Right ventricle myocardium inferior (tissue), 1 donor: ENCODE measurements around the gene SMIM35. TPM values are rescaled to one million over a fixed set of nuclear protein-coding genes. Genes with fewer than 3 reads are reported as not detected.

Experiments used
- total RNA-seq: library from RNA; stranded (reverse); fragmentation: NEBNext Ultra II Directional; extraction: Animal tissue kit (Norgen Biotek cat#: 25700); gene quantifications from one replicate; pipeline ENCODE4 v1.2.1, GENCODE V29; 2021
- donor health status: DM: no; HTN: yes; CAD: no; lungs with severe emphysema.

Gene SMIM35
- total RNA-seq, 1 donor from 2014 or later: not detected

Other genes with a start within 250 kb of the SMIM35 start
- 41.2 TPM for gene FXYD6, start 210.3 kb downstream of the SMIM35 start, total RNA-seq
- gene TMPRSS13, start 157.6 kb downstream of the SMIM35 start, total RNA-seq: not detected
- 7.2 TPM for gene IL10RA, start 100.6 kb downstream of the SMIM35 start, total RNA-seq
- gene TMPRSS4, start 9.9 kb downstream of the SMIM35 start, total RNA-seq: not detected
- gene SCN4B, start 65.9 kb upstream of the SMIM35 start, total RNA-seq: 12.6 TPM
- 18.3 TPM for gene SCN2B, start 89.7 kb upstream of the SMIM35 start, total RNA-seq
- gene JAML, start 138.0 kb upstream of the SMIM35 start, total RNA-seq: 3.3 TPM
- 2.2 TPM for gene MPZL3, start 165.4 kb upstream of the SMIM35 start, total RNA-seq
- 11.4 TPM for gene MPZL2, start 177.3 kb upstream of the SMIM35 start, total RNA-seq
- gene CD3E, start 217.8 kb upstream of the SMIM35 start, total RNA-seq: 0.70 TPM